ENCODE data around the gene FIG4.
"Not testable (repeated sequence)": the region's sequence is repeated elsewhere in the genome, so short reads cannot be mapped to it uniquely, and the experiment has no call there.

The FIG4 gene

GRCh38 chr6:109760208-109760607 lies 69.1 kb downstream of the FIG4 start:
- DNase-seq (ENCODE audit: low read depth in 3 of 3): no peak

- no peak for DNase-seq (ENCODE audit: low read depth in 3 of 3)
These were observed 71.1 kb downstream of the FIG4 start for GRCh38 chr6:109762166-109762565.

GRCh38 chr6:109762769-109763441 lies 71.8 kb downstream of the FIG4 start:
- DNase-seq (ENCODE audit: low read depth in 3 of 3): no peak

- DNase-seq (ENCODE audit: low read depth in 3 of 3): no peak
These were observed 75.1 kb downstream of the FIG4 start for GRCh38 chr6:109766167-109766566.

GRCh38 chr6:109767961-109768360 lies 76.9 kb downstream of the FIG4 start:
- no peak for DNase-seq (ENCODE audit: low read depth in 3 of 3)

GRCh38 chr6:109768485-109768884 lies 77.4 kb downstream of the FIG4 start:
- DNase-seq (ENCODE audit: low read depth in 3 of 3): no peak

- DNase-seq (ENCODE audit: low read depth in 3 of 3): no peak
These were observed 78.1 kb downstream of the FIG4 start for GRCh38 chr6:109769213-109769612.

GRCh38 chr6:109770047-109770446 lies 79.0 kb downstream of the FIG4 start:
- DNase-seq (ENCODE audit: low read depth in 3 of 3): no peak

GRCh38 chr6:109770779-109771178 lies 79.7 kb downstream of the FIG4 start:
- no peak for DNase-seq (ENCODE audit: low read depth in 3 of 3)

GRCh38 chr6:109771939-109772755 lies 81.1 kb downstream of the FIG4 start:
- DNase-seq (ENCODE audit: low read depth in 3 of 3): not testable (repeated sequence)

GRCh38 chr6:109772883-109773431 lies 81.9 kb downstream of the FIG4 start:
- no peak for DNase-seq (ENCODE audit: low read depth in 3 of 3)

- DNase-seq (ENCODE audit: low read depth in 3 of 3): no peak
These were observed 89.9 kb downstream of the FIG4 start for GRCh38 chr6:109781001-109781400.

GRCh38 chr6:109782491-109782999 lies 91.4 kb downstream of the FIG4 start:
- no peak for DNase-seq (ENCODE audit: low read depth in 3 of 3)

GRCh38 chr6:109783250-109783986 lies 92.3 kb downstream of the FIG4 start:
- DNase-seq (ENCODE audit: low read depth in 3 of 3): no peak

- no peak for DNase-seq (ENCODE audit: low read depth in 3 of 3)
These were observed 96.2 kb downstream of the FIG4 start for GRCh38 chr6:109787312-109787711.

- no peak for DNase-seq (ENCODE audit: low read depth in 3 of 3)
These were observed 97.6 kb downstream of the FIG4 start for GRCh38 chr6:109788687-109789086.

- no peak for DNase-seq (ENCODE audit: low read depth in 3 of 3)
These were observed 99.0 kb downstream of the FIG4 start for GRCh38 chr6:109790131-109790530.

GRCh38 chr6:109791301-109791700 lies 100.2 kb downstream of the FIG4 start:
- no peak for DNase-seq (ENCODE audit: low read depth in 3 of 3)

GRCh38 chr6:109793021-109793420 lies 101.9 kb downstream of the FIG4 start:
- no peak for DNase-seq (ENCODE audit: low read depth in 3 of 3)

- DNase-seq (ENCODE audit: low read depth in 3 of 3): no peak
These were observed 102.7 kb downstream of the FIG4 start for GRCh38 chr6:109793792-109794191.

- DNase-seq (ENCODE audit: low read depth in 3 of 3): no peak
These were observed 103.3 kb downstream of the FIG4 start for GRCh38 chr6:109794201-109794923.

All from stimulated activated CD4-positive, alpha-beta T cell treated with anti-CD3 and anti-CD28 coated beads, TNF-alpha, amount 100 ng/mL, for 24 hours (primary cell).